Mesendoderm (in vitro differentiated cells): ENCODE results near the gene FXYD4.

Source experiments
- DNase-seq: peaks from one replicate; pipeline ENCODE4 v3.0.0; 2013
- H2AK5ac ChIP-seq: 2 replicates; pipeline ENCODE4 v1.6.1; 2013; ENCODE audit warnings: low read length, inconsistent platforms
- H2BK120ac ChIP-seq: 2 replicates; pipeline ENCODE4 v1.6.1; 2013; ENCODE audit warnings: low read depth, mild to moderate bottlenecking, low read length, moderate library complexity, mixed read lengths
- H2BK15ac ChIP-seq: replicated peaks from 2 replicates; pipeline ENCODE4 v1.6.1; 2013; ENCODE audit warnings: low read depth, mild to moderate bottlenecking, moderate library complexity
- H2BK5ac ChIP-seq: 2 replicates; pipeline ENCODE4 v1.6.1; 2013; ENCODE audit warnings: low read length, inconsistent platforms
- H3K18ac ChIP-seq: 2 replicates; pipeline ENCODE4 v1.6.1; 2013; ENCODE audit warnings: mild to moderate bottlenecking, low read length, mixed read lengths
- H3K23ac ChIP-seq: one replicate; pipeline ENCODE4 v1.6.1; 2013; ENCODE audit warnings: low read length
- H3K27ac ChIP-seq: 2 replicates; pipeline ENCODE4 v1.5.1; 2013; ENCODE audit warnings: low read depth, mild to moderate bottlenecking, inconsistent platforms, low read length, moderate library complexity
- H3K27me3 ChIP-seq: 2 replicates; pipeline ENCODE4 v1.6.1; 2013; ENCODE audit warnings: low read length, control low read depth, mild to moderate bottlenecking, inconsistent platforms; ENCODE audit not compliant: insufficient read depth, poor library complexity
- H3K36me3 ChIP-seq: 2 replicates; pipeline ENCODE4 v1.6.1; 2013; ENCODE audit warnings: low read length, inconsistent platforms; ENCODE audit not compliant: control insufficient read depth, insufficient read depth
- H3K4ac ChIP-seq: one replicate; pipeline ENCODE4 v1.6.1; 2013; ENCODE audit warnings: low read depth, mild to moderate bottlenecking, low read length, moderate library complexity
- H3K4me1 ChIP-seq: 2 replicates; pipeline ENCODE4 v1.6.1; 2013; ENCODE audit warnings: low read depth, low read length, inconsistent platforms; ENCODE audit not compliant: control insufficient read depth
- H3K4me2 ChIP-seq: 2 replicates; pipeline ENCODE4 v1.6.1; 2013; ENCODE audit warnings: low read length
- H3K4me3 ChIP-seq: 2 replicates; pipeline ENCODE4 v1.5.1; 2013; ENCODE audit warnings: mild to moderate bottlenecking, low read length
- H3K56ac ChIP-seq: one replicate; pipeline ENCODE4 v1.6.1; 2013; ENCODE audit warnings: low read length
- H3K79me1 ChIP-seq: 2 replicates; pipeline ENCODE4 v1.6.1; 2013; ENCODE audit warnings: low read length, inconsistent platforms
- H3K79me2 ChIP-seq: 2 replicates; pipeline ENCODE4 v1.6.1; 2013; ENCODE audit warnings: mild to moderate bottlenecking, low read length; ENCODE audit not compliant: control insufficient read depth, insufficient read depth
- H3K9ac ChIP-seq: 2 replicates; pipeline ENCODE4 v1.6.1; 2013; ENCODE audit warnings: low read length, inconsistent platforms
- H4K5ac ChIP-seq: one replicate; pipeline ENCODE4 v1.6.1; 2013; ENCODE audit warnings: low read length
- H4K8ac ChIP-seq: one replicate; pipeline ENCODE4 v1.6.1; 2013; ENCODE audit warnings: low read depth, mild to moderate bottlenecking, control low read depth, low read length, moderate library complexity
- WGBS: extraction: QIAGEN DNeasy Blood & Tissue Kit; methylation state at CpG from one replicate; pipeline ENCODE4 v1.1.7; 2013; ENCODE audit warnings: low lambda C conversion rate, missing lambda C conversion rate; ENCODE audit not compliant: insufficient coverage; ENCODE audit errors: extremely low coverage; 5-methylcytosine and 5-hydroxymethylcytosine counted together

Gene FXYD4

GRCh38 chr10:43401627-43402026 is 30.2 kb downstream of the FXYD4 start:
- H3K4me3 ChIP-seq: no peak overlapping the region

GRCh38 chr10:43402176-43402575 is 30.7 kb downstream of the FXYD4 start:
- no peaks in the 10 kb centered on the region for H3K27me3 ChIP-seq
- no peak overlapping the region for H3K27ac ChIP-seq
- H3K56ac ChIP-seq: no peak overlapping the region
- H3K9ac ChIP-seq: peak overlapping the region; percentile 19
- H2AK5ac ChIP-seq: no peak overlapping the region
- H3K79me1 ChIP-seq: no peaks in the 10 kb centered on the region
- DNase-seq: no peak
- H3K4me1 ChIP-seq: peaks cover 8% of the 10 kb centered on the region
- peaks cover 89% of the 10 kb centered on the region for H3K79me2 ChIP-seq
- no peak overlapping the region for H3K23ac ChIP-seq
- H3K36me3 ChIP-seq: no peaks in the 10 kb centered on the region
- no peak overlapping the region for H4K8ac ChIP-seq
- H3K4ac ChIP-seq: no peak overlapping the region
- H3K18ac ChIP-seq: no peak overlapping the region
- H2BK120ac ChIP-seq: no peak overlapping the region
- no peak overlapping the region for H2BK5ac ChIP-seq
- no peak overlapping the region for H3K4me2 ChIP-seq
- no CpG with 5 or more reads among the region's 4 CpGs for WGBS
- H4K5ac ChIP-seq: no peak overlapping the region
- H2BK15ac ChIP-seq: no peak overlapping the region
- H3K4me3 ChIP-seq: no peak overlapping the region

More at GRCh38 chr10:43401627-43402026, 30.2 kb downstream of the FXYD4 start:
- H3K27ac ChIP-seq: no peak overlapping the region
- H3K4ac ChIP-seq: no peak overlapping the region
- peaks cover 8% of the 10 kb centered on the region for H3K4me1 ChIP-seq
- no peaks in the 10 kb centered on the region for H3K79me1 ChIP-seq
- H4K5ac ChIP-seq: no peak overlapping the region
- no peak overlapping the region for H2AK5ac ChIP-seq
- WGBS: no CpG with 5 or more reads among the region's 2 CpGs
- H3K18ac ChIP-seq: no peak overlapping the region
- peak; percentile 90 for DNase-seq
- no peaks in the 10 kb centered on the region for H3K36me3 ChIP-seq
- no peak overlapping the region for H2BK120ac ChIP-seq
- no peaks in the 10 kb centered on the region for H3K27me3 ChIP-seq
- H2BK15ac ChIP-seq: no peak overlapping the region
- H3K23ac ChIP-seq: no peak overlapping the region
- no peak overlapping the region for H3K4me2 ChIP-seq
- no peak overlapping the region for H4K8ac ChIP-seq
- H3K56ac ChIP-seq: no peak overlapping the region
- no peak overlapping the region for H2BK5ac ChIP-seq
- peaks cover 83% of the 10 kb centered on the region for H3K79me2 ChIP-seq
- H3K9ac ChIP-seq: no peak overlapping the region

- H3K18ac ChIP-seq: no peak overlapping the region
- no peaks in the 10 kb centered on the region for H3K79me1 ChIP-seq
- no peak overlapping the region for H2BK120ac ChIP-seq
- no peak overlapping the region for H3K9ac ChIP-seq
- H3K4me1 ChIP-seq: peaks cover 8% of the 10 kb centered on the region
- H3K4me3 ChIP-seq: no peak overlapping the region
- no peak overlapping the region for H2BK5ac ChIP-seq
- H3K4ac ChIP-seq: no peak overlapping the region
- no peak overlapping the region for H3K4me2 ChIP-seq
- H3K36me3 ChIP-seq: no peaks in the 10 kb centered on the region
- no peak overlapping the region for H3K56ac ChIP-seq
- H3K27ac ChIP-seq: no peak overlapping the region
- no peak overlapping the region for H4K8ac ChIP-seq
- no CpG with 5 or more reads among the region's 7 CpGs for WGBS
- no peak overlapping the region for H3K23ac ChIP-seq
- no peak overlapping the region for H4K5ac ChIP-seq
- no peak overlapping the region for H2BK15ac ChIP-seq
- no peak overlapping the region for H2AK5ac ChIP-seq
- no peaks in the 10 kb centered on the region for H3K27me3 ChIP-seq
- peaks cover 95% of the 10 kb centered on the region for H3K79me2 ChIP-seq
- DNase-seq: no peak
Measured at GRCh38 chr10:43402880-43403452, 31.5 kb downstream of the FXYD4 start.

- H3K18ac ChIP-seq: peak overlapping the region; percentile 16
- H3K56ac ChIP-seq: no peak overlapping the region
- WGBS: no CpG with 5 or more reads among the region's 14 CpGs
- no peak overlapping the region for H2BK120ac ChIP-seq
- no peak overlapping the region for H3K9ac ChIP-seq
- no peak overlapping the region for H3K4me3 ChIP-seq
- peaks cover 90% of the 10 kb centered on the region for H3K79me2 ChIP-seq
- no peak overlapping the region for H2BK15ac ChIP-seq
- H4K5ac ChIP-seq: no peak overlapping the region
- H3K79me1 ChIP-seq: no peaks in the 10 kb centered on the region
- H2BK5ac ChIP-seq: no peak overlapping the region
- no peaks in the 10 kb centered on the region for H3K36me3 ChIP-seq
- H3K4ac ChIP-seq: no peak overlapping the region
- no peak overlapping the region for H3K27ac ChIP-seq
- H3K4me1 ChIP-seq: peaks cover 5% of the 10 kb centered on the region
- no peak overlapping the region for H4K8ac ChIP-seq
- no peaks in the 10 kb centered on the region for H3K27me3 ChIP-seq
- H2AK5ac ChIP-seq: no peak overlapping the region
- no peak overlapping the region for H3K4me2 ChIP-seq
- H3K23ac ChIP-seq: no peak overlapping the region
- no peak for DNase-seq
Measured at GRCh38 chr10:43403911-43404703, 32.7 kb downstream of the FXYD4 start.

- Histone ChIP-seq H3K4me3 (no peak overlapping the region), H4K5ac (no peak overlapping the region), H3K27me3 (no peaks in the 10 kb centered on the region), H2BK120ac (no peak overlapping the region), H3K79me2 (peaks cover 84% of the 10 kb centered on the region), H3K36me3 (no peaks in the 10 kb centered on the region), H2AK5ac (no peak overlapping the region), H3K79me1 (no peaks in the 10 kb centered on the region), H3K18ac (peak overlapping the region; percentile 16), H4K8ac (no peak overlapping the region), H3K9ac (peak overlapping the region; percentile 12), H3K4me1 (peaks cover 2% of the 10 kb centered on the region), H2BK5ac (no peak overlapping the region), H3K4ac (no peak overlapping the region), H3K23ac (no peak overlapping the region), H2BK15ac (no peak overlapping the region), H3K56ac (no peak overlapping the region), H3K27ac (no peak overlapping the region), H3K4me2 (no peak overlapping the region)
- DNase-seq: no peak
- no CpG with 5 or more reads among the region's 6 CpGs for WGBS
Measured at GRCh38 chr10:43404704-43405084, 33.3 kb downstream of the FXYD4 start.
